Measurements from ENCODE around the gene KRT81.
"Not testable (repeated sequence)": the region's sequence is repeated elsewhere in the genome, so short reads cannot be mapped to it uniquely, and the experiment has no call there.

KRT81 gene

GRCh38 chr12:52244615-52244994, 46.7 kb downstream of the KRT81 start:
- in situ Hi-C loops (cut with HindIII; ENCODE audit: low sequenced_read_pairs) = no loop called here

- in situ Hi-C loops (cut with HindIII; ENCODE audit: low sequenced_read_pairs) = no loop called here
Observed at GRCh38 chr12:52243856-52244614, 47.3 kb downstream of the KRT81 start.

- in situ Hi-C loops (cut with HindIII; ENCODE audit: low sequenced_read_pairs) = no loop called here
Observed at GRCh38 chr12:52243259-52243855, 48.0 kb downstream of the KRT81 start.

GRCh38 chr12:52242442-52243258, 48.7 kb downstream of the KRT81 start:
- in situ Hi-C loops (cut with HindIII; ENCODE audit: low sequenced_read_pairs) = no loop called here

- in situ Hi-C loops (cut with HindIII; ENCODE audit: low sequenced_read_pairs) = no loop called here
Observed at GRCh38 chr12:52241205-52241842, 50.0 kb downstream of the KRT81 start.

- in situ Hi-C loops (cut with HindIII; ENCODE audit: low sequenced_read_pairs) = not testable (repeated sequence)
Observed at GRCh38 chr12:52240247-52240646, 51.1 kb downstream of the KRT81 start.

DNA sequence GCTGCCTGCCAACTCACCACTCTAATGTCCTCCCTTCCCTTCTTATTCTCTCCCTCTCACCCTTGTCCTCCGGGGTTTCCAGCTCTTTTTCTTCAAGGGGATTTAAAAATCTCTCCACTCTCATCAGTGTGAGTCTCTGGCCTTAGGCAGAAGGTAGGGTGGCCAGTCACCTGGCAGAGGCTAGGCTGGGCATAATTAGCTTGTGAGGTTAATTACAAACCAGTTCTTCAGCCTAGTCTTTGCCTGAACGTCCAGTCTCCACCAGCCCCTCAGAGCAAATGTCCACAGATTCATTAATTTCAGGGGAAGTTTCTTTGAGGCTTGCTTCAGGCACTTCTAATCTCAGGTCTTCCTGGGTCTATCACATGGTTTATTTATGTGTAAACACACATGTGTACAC, 51.6 kb downstream of the KRT81 start:
- in situ Hi-C loops (cut with HindIII; ENCODE audit: low sequenced_read_pairs) = no loop called here

DNA sequence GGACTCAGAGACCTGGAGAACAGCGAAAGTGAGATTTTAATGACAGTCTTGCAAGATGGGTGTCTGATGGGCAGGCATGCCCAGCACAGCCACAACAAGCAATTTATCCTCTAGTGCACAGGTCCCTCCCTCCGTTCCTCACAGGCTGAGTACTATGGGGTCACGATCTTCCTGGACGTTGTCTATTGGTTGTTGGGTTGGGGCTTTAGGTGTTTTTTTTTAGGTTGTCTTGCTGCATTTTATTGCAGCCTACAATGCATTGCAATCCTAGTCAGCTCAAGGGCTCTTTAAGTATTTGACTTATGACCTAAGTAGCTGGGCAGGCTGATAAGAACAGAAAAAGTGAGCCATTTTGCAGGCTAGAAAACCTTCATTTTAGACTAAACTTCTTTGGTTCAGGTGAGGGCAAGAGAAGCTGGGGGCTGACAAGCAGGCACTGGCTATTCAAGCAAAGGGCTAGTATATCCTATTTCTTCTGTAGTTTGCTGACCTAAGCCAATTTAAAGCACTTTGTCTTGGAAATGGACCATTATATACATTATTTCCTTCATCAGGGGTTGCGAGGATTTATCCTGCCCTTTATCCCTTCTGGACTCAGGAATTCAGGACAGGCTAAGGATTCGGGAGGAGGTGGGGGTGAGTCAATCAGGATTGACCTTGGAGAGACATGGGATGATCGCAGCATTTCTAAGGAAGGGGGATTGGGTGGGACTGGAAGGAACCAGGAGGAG, 52.3 kb downstream of the KRT81 start:
- in situ Hi-C loops (cut with HindIII; ENCODE audit: low sequenced_read_pairs) = no loop called here

GRCh38 chr12:52238207-52238840, 53.0 kb downstream of the KRT81 start:
- in situ Hi-C loops (cut with HindIII; ENCODE audit: low sequenced_read_pairs) = no loop called here

DNA sequence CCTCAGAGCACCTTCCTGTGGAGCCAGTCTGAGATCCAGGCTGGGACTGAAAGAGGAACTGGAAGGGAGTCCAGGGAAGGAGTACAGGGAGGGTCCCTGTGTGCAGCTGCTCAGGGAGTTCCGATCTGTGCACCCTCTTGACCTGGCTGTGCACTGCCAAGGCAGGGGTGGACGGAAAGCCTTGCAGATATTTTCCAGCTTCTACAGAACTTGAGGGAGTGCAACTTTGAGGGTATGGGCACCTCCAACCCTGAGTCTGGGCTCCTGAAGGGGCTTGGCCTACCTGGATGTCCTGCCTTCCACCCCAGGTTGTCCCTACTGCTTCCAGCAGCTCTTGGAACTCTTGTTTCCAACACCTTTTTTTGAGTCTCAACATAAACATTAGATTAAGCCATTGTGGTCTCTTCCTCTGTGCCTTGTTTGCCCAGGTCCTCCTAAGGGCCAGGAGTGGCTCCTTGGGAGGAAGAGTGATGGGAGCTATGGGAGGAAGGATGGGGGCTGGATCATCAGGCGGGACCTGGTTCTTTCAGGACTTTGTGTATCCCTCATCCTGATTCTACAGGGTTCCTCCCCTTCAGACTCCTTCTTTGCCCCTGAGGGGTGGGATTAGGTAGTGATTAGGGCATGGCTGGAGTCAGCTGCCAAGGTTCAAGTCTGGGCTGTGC, 54.8 kb downstream of the KRT81 start:
- in situ Hi-C loops (cut with HindIII; ENCODE audit: low sequenced_read_pairs) = no loop called here
